ENCODE measurements around the gene RNF14. TPM values are rescaled to one million over a fixed set of nuclear protein-coding genes. Genes with fewer than 3 reads are reported as not detected.

RNF14 gene
- total and polyA plus RNA-seq, 9 of the 15 experiments (the other 6 are each of a cell fraction or from before 2014, with no cell fraction given): 36.3 to 140 (median 75.1) TPM

DNA sequence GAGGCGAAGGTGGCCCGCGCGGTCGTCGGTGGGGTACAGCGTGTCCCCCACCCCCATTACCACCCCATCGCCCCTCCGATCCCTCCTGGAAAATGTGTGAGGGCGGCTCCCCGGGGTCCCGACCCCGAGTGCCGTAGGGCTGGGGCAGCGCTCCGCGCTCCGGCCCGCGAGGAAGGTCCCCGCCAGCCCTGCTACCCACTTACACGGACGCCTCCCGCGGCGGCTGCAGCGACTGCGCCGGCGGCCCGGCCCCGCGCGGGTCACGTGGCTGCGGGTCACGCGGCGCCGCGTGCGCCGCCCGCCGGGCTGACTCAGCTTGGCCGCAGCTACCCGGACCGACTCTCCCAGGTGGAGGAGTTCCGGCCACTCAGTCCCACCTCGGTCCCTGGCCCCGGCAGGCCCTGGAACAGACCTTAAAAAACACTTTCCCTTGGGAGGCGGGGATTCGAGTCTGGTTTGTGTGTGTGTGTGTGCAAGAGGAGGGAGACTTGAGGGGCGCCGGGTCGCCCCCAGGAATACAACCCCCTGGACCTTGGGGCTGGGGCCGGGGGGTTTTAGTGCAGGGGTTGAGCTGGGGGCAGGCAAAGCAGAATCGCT is 44.0 kb downstream of the RNF14 start, which contains the start of gene GNPDA1 (continued):
- TF ChIP-seq RAD51 (IDR thresholded peaks at IDR 0.05; ENCODE audit: borderline replicate concordance, low read depth) (peak; percentile 73), NR3C1 (CRISPR knock-in tag; IDR thresholded peaks at IDR 0.05) (0 out of 2 replicates have a peak, but pooled peaks have one; percentile 37), SIRT6 (IDR thresholded peaks at IDR 0.05; ENCODE audit: low read depth, low read length) (no peak), SREBF2 (CRISPR knock-in tag; IDR thresholded peaks at IDR 0.05) (no peak), ZNF354B (CRISPR knock-in tag; IDR thresholded peaks at IDR 0.05) (no peak), NFE2L1 (tag; IDR thresholded peaks at IDR 0.05; ENCODE audit: borderline replicate concordance, low read depth) (no peak), ZKSCAN3 (CRISPR knock-in tag; IDR thresholded peaks at IDR 0.05) (no peak), RB1 (IDR thresholded peaks at IDR 0.05; ENCODE audit: low read depth) (peak; percentile 87), SNIP1 (IDR thresholded peaks at IDR 0.05; ENCODE audit: low read depth) (no peak), CBX3 (IDR thresholded peaks at IDR 0.05; ENCODE audit: borderline replicate concordance in 1 of 2, low read length in 2 of 2) (no peak), CBFA2T3 (IDR thresholded peaks at IDR 0.05) (no peak), BRCA1 (IDR thresholded peaks at IDR 0.05) (no peak), BRCA1 (CRISPR knock-in tag; IDR thresholded peaks at IDR 0.05) (no peak), TRIM28 (IDR thresholded peaks at IDR 0.05) (no peak)
- TF ChIP-seq, protein P1, sequence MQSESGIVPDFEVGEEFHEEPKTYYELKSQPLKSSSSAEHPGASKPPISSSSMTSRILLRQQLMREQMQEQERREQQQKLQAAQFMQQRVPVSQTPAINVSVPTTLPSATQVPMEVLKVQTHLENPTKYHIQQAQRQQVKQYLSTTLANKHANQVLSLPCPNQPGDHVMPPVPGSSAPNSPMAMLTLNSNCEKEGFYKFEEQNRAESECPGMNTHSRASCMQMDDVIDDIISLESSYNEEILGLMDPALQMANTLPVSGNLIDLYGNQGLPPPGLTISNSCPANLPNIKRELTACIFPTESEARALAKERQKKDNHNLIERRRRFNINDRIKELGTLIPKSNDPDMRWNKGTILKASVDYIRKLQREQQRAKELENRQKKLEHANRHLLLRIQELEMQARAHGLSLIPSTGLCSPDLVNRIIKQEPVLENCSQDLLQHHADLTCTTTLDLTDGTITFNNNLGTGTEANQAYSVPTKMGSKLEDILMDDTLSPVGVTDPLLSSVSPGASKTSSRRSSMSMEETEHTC (IDR thresholded peaks at IDR 0.05): peak; percentile 82
- TF ChIP-seq, protein P2, sequence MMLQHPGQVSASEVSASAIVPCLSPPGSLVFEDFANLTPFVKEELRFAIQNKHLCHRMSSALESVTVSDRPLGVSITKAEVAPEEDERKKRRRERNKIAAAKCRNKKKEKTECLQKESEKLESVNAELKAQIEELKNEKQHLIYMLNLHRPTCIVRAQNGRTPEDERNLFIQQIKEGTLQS (IDR thresholded peaks at IDR 0.05): peak; percentile 54; the same call in 1 of the 2 replicates
- TF ChIP-seq, protein P2 (CRISPR knock-in tag; conservative IDR thresholded peaks at IDR 0.05): no peak
- TF ChIP-seq, protein P3, sequence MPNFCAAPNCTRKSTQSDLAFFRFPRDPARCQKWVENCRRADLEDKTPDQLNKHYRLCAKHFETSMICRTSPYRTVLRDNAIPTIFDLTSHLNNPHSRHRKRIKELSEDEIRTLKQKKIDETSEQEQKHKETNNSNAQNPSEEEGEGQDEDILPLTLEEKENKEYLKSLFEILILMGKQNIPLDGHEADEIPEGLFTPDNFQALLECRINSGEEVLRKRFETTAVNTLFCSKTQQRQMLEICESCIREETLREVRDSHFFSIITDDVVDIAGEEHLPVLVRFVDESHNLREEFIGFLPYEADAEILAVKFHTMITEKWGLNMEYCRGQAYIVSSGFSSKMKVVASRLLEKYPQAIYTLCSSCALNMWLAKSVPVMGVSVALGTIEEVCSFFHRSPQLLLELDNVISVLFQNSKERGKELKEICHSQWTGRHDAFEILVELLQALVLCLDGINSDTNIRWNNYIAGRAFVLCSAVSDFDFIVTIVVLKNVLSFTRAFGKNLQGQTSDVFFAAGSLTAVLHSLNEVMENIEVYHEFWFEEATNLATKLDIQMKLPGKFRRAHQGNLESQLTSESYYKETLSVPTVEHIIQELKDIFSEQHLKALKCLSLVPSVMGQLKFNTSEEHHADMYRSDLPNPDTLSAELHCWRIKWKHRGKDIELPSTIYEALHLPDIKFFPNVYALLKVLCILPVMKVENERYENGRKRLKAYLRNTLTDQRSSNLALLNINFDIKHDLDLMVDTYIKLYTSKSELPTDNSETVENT (CRISPR knock-in tag; IDR thresholded peaks at IDR 0.05): peak; percentile 67; the same call in 1 of the 2 replicates
- TF ChIP-seq, protein P4, sequence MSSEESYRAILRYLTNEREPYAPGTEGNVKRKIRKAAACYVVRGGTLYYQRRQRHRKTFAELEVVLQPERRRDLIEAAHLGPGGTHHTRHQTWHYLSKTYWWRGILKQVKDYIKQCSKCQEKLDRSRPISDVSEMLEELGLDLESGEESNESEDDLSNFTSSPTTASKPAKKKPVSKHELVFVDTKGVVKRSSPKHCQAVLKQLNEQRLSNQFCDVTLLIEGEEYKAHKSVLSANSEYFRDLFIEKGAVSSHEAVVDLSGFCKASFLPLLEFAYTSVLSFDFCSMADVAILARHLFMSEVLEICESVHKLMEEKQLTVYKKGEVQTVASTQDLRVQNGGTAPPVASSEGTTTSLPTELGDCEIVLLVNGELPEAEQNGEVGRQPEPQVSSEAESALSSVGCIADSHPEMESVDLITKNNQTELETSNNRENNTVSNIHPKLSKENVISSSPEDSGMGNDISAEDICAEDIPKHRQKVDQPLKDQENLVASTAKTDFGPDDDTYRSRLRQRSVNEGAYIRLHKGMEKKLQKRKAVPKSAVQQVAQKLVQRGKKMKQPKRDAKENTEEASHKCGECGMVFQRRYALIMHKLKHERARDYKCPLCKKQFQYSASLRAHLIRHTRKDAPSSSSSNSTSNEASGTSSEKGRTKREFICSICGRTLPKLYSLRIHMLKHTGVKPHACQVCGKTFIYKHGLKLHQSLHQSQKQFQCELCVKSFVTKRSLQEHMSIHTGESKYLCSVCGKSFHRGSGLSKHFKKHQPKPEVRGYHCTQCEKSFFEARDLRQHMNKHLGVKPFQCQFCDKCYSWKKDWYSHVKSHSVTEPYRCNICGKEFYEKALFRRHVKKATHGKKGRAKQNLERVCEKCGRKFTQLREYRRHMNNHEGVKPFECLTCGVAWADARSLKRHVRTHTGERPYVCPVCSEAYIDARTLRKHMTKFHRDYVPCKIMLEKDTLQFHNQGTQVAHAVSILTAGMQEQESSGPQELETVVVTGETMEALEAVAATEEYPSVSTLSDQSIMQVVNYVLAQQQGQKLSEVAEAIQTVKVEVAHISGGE (CRISPR knock-in tag; IDR thresholded peaks at IDR 0.05): peak in 2 of 3 experiments; percentile 52 to 87; a peak in 3 of 6 replicates
- TF ChIP-seq, protein P5, sequence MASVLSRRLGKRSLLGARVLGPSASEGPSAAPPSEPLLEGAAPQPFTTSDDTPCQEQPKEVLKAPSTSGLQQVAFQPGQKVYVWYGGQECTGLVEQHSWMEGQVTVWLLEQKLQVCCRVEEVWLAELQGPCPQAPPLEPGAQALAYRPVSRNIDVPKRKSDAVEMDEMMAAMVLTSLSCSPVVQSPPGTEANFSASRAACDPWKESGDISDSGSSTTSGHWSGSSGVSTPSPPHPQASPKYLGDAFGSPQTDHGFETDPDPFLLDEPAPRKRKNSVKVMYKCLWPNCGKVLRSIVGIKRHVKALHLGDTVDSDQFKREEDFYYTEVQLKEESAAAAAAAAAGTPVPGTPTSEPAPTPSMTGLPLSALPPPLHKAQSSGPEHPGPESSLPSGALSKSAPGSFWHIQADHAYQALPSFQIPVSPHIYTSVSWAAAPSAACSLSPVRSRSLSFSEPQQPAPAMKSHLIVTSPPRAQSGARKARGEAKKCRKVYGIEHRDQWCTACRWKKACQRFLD (CRISPR knock-in tag; IDR thresholded peaks at IDR 0.05): no peak

All from K562 (cell line).